SK-N-SH (cell line): ENCODE data around the gene SEMA4D. TPM values are rescaled to one million over a fixed set of nuclear protein-coding genes. Genes with fewer than 3 reads are reported as not detected.

Experiments used
- CTCF ChIA-PET: fragments of 300-600, 350-600 bp; formaldehyde crosslinking; extraction: SDS; loops from one replicate; lab custom pipeline; 2021; lab: Yijun Ruan, JAX
- POLR2A ChIA-PET: fragments of 350-600 bp; sonication (Branson Sonifier 250); formaldehyde crosslinking; extraction: SDS; loops from one replicate; lab custom pipeline; 2020; ENCODE audit warnings: antibody characterized with exemption, inconsistent platforms; lab: Yijun Ruan, JAX
- DNase-seq: peaks from one replicate; pipeline ENCODE4 v3.0.0; 2012
- H2AFZ ChIP-seq: fragments of 200-600 bp; sonication (generic); 2 replicates; pipeline ENCODE4 v1.8.1; 2016; ENCODE audit warnings: antibody characterized with exemption, mild to moderate bottlenecking, low read depth
- H3F3A ChIP-seq: fragments of 200-600 bp; sonication (generic); replicated peaks from 2 replicates; pipeline ENCODE3; 2016; ENCODE audit warnings: antibody characterized with exemption, mild to moderate bottlenecking; ENCODE audit not compliant: insufficient read depth
- H3K27ac ChIP-seq, 2 experiments: fragments of 200-500 bp in 1 of 2; fragments of 200-600 bp in 1 of 2; sonication (Bioruptor generic) in 1 of 2; sonication (generic), shearing (Covaris generic) in 1 of 2; 2 replicates each; pipeline versions ENCODE4 v1.5.1 to v1.6.1; 2014 to 2016; ENCODE audit warnings: low read depth in 2 of 2, inconsistent platforms in 1 of 2, low read length in 1 of 2, mild to moderate bottlenecking in 1 of 2, mixed read lengths in 1 of 2
- H3K27me3 ChIP-seq: fragments of 200-600 bp; sonication (generic), shearing (Covaris generic); 2 replicates; pipeline ENCODE4 v1.6.1; 2016; ENCODE audit warnings: mixed run types; ENCODE audit not compliant: insufficient read depth
- H3K36me3 ChIP-seq, 2 experiments: fragments of 200-500 bp in 1 of 2; fragments of 200-600 bp in 1 of 2; sonication (Bioruptor generic) in 1 of 2; sonication (generic) in 1 of 2; replicated peaks in 1 of 2; 2 replicates each; pipeline versions ENCODE3 to v1.5.1; 2014 to 2016; ENCODE audit warnings: low read length in 1 of 2, mild to moderate bottlenecking in 1 of 2; ENCODE audit not compliant: insufficient read depth in 2 of 2, control insufficient read depth in 1 of 2
- H3K4me1 ChIP-seq, 2 experiments: fragments of 200-500 bp in 1 of 2; fragments of 200-600 bp in 1 of 2; sonication (Bioruptor generic) in 1 of 2; sonication (generic), shearing (Covaris generic) in 1 of 2; 2 replicates each; pipeline versions ENCODE4 v1.5.1 to v1.6.1; 2014 to 2016; ENCODE audit warnings: low read depth in 1 of 2, low read length in 1 of 2, mixed run types in 1 of 2; ENCODE audit not compliant: insufficient read depth in 2 of 2, control insufficient read depth in 1 of 2
- H3K4me2 ChIP-seq: fragments of 200-600 bp; sonication (generic), shearing (Covaris generic); 2 replicates; pipeline ENCODE4 v1.6.1; 2017; ENCODE audit warnings: mixed run types
- H3K4me3 ChIP-seq, 2 experiments: fragments of 200-500 bp in 1 of 2; fragments of 200-600 bp in 1 of 2; sonication (Bioruptor generic) in 1 of 2; sonication (generic), shearing (Covaris generic) in 1 of 2; 2 replicates each; pipeline versions ENCODE4 v1.5.1 to v1.8.1; 2014 to 2016; ENCODE audit warnings: low read depth in 2 of 2, inconsistent platforms in 1 of 2, low read length in 1 of 2, mild to moderate bottlenecking in 1 of 2, mixed read lengths in 1 of 2, moderate library complexity in 1 of 2
- H3K79me2 ChIP-seq: fragments of 200-600 bp; sonication (generic); 2 replicates; pipeline ENCODE4 v1.8.1; 2017; ENCODE audit warnings: mild to moderate bottlenecking; ENCODE audit not compliant: insufficient read depth
- H3K9ac ChIP-seq: fragments of 200-600 bp; sonication (generic); 2 replicates; pipeline ENCODE4 v1.6.1; 2017; ENCODE audit warnings: mixed run types
- H3K9me2 ChIP-seq: fragments of 200-600 bp; sonication (generic); 2 replicates; pipeline ENCODE4 v1.6.1; 2017; ENCODE audit warnings: mixed run types
- H3K9me3 ChIP-seq: fragments of 200-600 bp; sonication (generic); 2 replicates; pipeline ENCODE4 v1.6.1; 2017; ENCODE audit warnings: mixed run types, mild to moderate bottlenecking, moderate library complexity
- H4K20me1 ChIP-seq: fragments of 200-600 bp; sonication (generic); 2 replicates; pipeline ENCODE4 v1.6.1; 2017; ENCODE audit warnings: mild to moderate bottlenecking, mixed run types; ENCODE audit not compliant: insufficient read depth
- ELF1 ChIP-seq: IDR thresholded peaks from 2 replicates; pipeline ENCODE4 v1.4.0; 2012
- EP300 ChIP-seq, 2 experiments: IDR thresholded peaks; 2 replicates each; pipeline versions ENCODE4 v1.4.0 to v1.6.1; 2012; ENCODE audit warnings: borderline replicate concordance in 1 of 2, low read depth in 1 of 2, low read length in 1 of 2
- EZH2phosphoT487 ChIP-seq: fragments of 200-600 bp; sonication (generic); IDR thresholded peaks from 2 replicates; pipeline ENCODE4 v1.6.1; 2017; ENCODE audit warnings: low read depth, mixed run types, mild to moderate bottlenecking, antibody characterized with exemption, moderate library complexity, borderline replicate concordance
- FOSL2 ChIP-seq: IDR thresholded peaks from 2 replicates; pipeline ENCODE4 v1.4.0; 2012; ENCODE audit warnings: low read depth, mild to moderate bottlenecking, moderate library complexity, borderline replicate concordance
- JUND ChIP-seq: IDR thresholded peaks from 2 replicates; pipeline ENCODE4 v1.4.0; 2012
- MXI1 ChIP-seq: IDR thresholded peaks from 2 replicates; pipeline ENCODE4 v1.6.1; 2012; ENCODE audit warnings: mild to moderate bottlenecking, low read depth, low read length, improper control_type of control experiment
- NRF1 ChIP-seq: IDR thresholded peaks from 2 replicates; pipeline ENCODE4 v1.6.1; 2012; ENCODE audit warnings: low read depth, mild to moderate bottlenecking, low read length
- RFX5 ChIP-seq: IDR thresholded peaks from 2 replicates; pipeline ENCODE4 v1.6.1; 2012; ENCODE audit warnings: mild to moderate bottlenecking, improper control_type of control experiment, low read length
- RXRA ChIP-seq: IDR thresholded peaks from 2 replicates; pipeline ENCODE4 v1.4.0; 2012; ENCODE audit warnings: low read depth, mild to moderate bottlenecking, borderline replicate concordance
- SIN3A ChIP-seq: IDR thresholded peaks from 2 replicates; pipeline ENCODE4 v1.6.1; 2012; ENCODE audit warnings: low read depth, mild to moderate bottlenecking, low read length, moderate library complexity, borderline replicate concordance
- SMC3 ChIP-seq: IDR thresholded peaks from 2 replicates; pipeline ENCODE4 v1.6.1; 2012; ENCODE audit warnings: low read depth, low read length, improper control_type of control experiment
- WGBS: methylation state at CpG from one replicate; pipeline ENCODE4 v1.1.6; 2017; ENCODE audit warnings: low lambda C conversion rate; 5-methylcytosine and 5-hydroxymethylcytosine counted together
- polyA plus RNA-seq, 3 experiments: library from polyadenylated mRNA; depleted of rRNA; stranded (reverse); fragments of >200 nt; gene quantifications; 2 replicates each; pipeline ENCODE4 v1.2.3, GENCODE V29; 2012
- TF ChIP-seq, protein P1 (sequence below): fragments of 200-600 bp; sonication (generic); IDR thresholded peaks from 2 replicates; pipeline ENCODE4 v1.6.1; 2017; ENCODE audit warnings: antibody characterized with exemption, mild to moderate bottlenecking, moderate library complexity
- TF ChIP-seq, protein P2 (sequence below): fragments of 150-350 bp; IDR thresholded peaks from 2 replicates; pipeline ENCODE4 v1.6.1; 2017; ENCODE audit warnings: antibody characterized with exemption, low read length, low read depth, borderline replicate concordance
- TF ChIP-seq, protein P3 (sequence below): fragments of 150-350 bp; IDR thresholded peaks from 2 replicates; pipeline ENCODE4 v1.6.1; 2016; ENCODE audit warnings: mild to moderate bottlenecking, low read depth, low read length

Gene SEMA4D
- polyA plus RNA-seq, 1 of the 3 experiments (the other 2 are of a cell fraction), result 4.8 TPM

DNA sequence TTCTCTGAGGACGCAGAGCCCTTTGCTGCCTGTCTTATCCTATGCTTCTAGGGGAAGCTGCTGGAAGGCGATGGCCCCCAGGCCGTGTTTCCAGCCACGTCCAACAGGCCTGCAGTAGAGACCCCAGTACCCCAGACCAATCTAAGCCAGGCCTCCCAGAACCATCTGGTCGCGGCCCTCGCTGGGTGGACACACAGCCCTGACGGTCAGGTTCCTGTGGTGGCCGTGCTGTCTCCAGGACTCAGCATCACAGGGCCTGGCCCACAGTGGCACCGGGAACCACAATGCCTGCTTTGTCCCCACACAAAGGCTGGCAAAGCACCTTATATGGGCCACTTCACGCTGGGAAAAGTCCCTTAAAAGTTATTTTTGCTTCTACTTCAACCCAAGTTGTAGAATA lies 44.5 kb downstream of the SEMA4D start:
- WGBS, result 96% methylated on average over 6 of the region's 11 CpGs
- CTCF ChIA-PET, result interaction anchor here (0.9 to 1.3 kb wide), 2 partner anchors 8 to 39 kb away, joined by 3 to 4 read pairs; no protein-coding TSS in a partner anchor
- no peak for DNase-seq
- H3K9ac ChIP-seq, result no peak overlapping the region
- no peaks in the 10 kb centered on the region for H3K79me2 ChIP-seq
- H3K9me2 ChIP-seq, result no peaks in the 10 kb centered on the region
- POLR2A ChIA-PET, result interaction anchor here (0.6 kb wide), 1 partner anchor 43 kb away, joined by 3 read pairs; no protein-coding TSS in a partner anchor
- no peak overlapping the region for H3K4me3 ChIP-seq
- TF ChIP-seq SIN3A (no peak), RXRA (no peak), ELF1 (no peak), NRF1 (no peak), SMC3 (no peak), RFX5 (no peak), FOSL2 (no peak), EP300 (IDR thresholded peaks at IDR 0.05; ENCODE audit: borderline replicate concordance in 1 of 2, low read depth in 1 of 2, low read length in 1 of 2) (no peak), JUND (no peak), MXI1 (no peak), EZH2phosphoT487 (no peak)
- TF ChIP-seq, protein P1, sequence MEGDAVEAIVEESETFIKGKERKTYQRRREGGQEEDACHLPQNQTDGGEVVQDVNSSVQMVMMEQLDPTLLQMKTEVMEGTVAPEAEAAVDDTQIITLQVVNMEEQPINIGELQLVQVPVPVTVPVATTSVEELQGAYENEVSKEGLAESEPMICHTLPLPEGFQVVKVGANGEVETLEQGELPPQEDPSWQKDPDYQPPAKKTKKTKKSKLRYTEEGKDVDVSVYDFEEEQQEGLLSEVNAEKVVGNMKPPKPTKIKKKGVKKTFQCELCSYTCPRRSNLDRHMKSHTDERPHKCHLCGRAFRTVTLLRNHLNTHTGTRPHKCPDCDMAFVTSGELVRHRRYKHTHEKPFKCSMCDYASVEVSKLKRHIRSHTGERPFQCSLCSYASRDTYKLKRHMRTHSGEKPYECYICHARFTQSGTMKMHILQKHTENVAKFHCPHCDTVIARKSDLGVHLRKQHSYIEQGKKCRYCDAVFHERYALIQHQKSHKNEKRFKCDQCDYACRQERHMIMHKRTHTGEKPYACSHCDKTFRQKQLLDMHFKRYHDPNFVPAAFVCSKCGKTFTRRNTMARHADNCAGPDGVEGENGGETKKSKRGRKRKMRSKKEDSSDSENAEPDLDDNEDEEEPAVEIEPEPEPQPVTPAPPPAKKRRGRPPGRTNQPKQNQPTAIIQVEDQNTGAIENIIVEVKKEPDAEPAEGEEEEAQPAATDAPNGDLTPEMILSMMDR, result no peak
- TF ChIP-seq, protein P2, sequence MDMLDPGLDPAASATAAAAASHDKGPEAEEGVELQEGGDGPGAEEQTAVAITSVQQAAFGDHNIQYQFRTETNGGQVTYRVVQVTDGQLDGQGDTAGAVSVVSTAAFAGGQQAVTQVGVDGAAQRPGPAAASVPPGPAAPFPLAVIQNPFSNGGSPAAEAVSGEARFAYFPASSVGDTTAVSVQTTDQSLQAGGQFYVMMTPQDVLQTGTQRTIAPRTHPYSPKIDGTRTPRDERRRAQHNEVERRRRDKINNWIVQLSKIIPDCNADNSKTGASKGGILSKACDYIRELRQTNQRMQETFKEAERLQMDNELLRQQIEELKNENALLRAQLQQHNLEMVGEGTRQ, result no peak
- TF ChIP-seq, protein P3, sequence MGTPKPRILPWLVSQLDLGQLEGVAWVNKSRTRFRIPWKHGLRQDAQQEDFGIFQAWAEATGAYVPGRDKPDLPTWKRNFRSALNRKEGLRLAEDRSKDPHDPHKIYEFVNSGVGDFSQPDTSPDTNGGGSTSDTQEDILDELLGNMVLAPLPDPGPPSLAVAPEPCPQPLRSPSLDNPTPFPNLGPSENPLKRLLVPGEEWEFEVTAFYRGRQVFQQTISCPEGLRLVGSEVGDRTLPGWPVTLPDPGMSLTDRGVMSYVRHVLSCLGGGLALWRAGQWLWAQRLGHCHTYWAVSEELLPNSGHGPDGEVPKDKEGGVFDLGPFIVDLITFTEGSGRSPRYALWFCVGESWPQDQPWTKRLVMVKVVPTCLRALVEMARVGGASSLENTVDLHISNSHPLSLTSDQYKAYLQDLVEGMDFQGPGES, result no peak
- TF ChIP-seq, all 33 proteins: peak for 0
- H3K36me3 ChIP-seq, result no peaks in the 10 kb centered on the region
- H2AFZ ChIP-seq, result no peak overlapping the region
- no peaks in the 10 kb centered on the region for H3K27me3 ChIP-seq
- H4K20me1 ChIP-seq, result no peaks in the 10 kb centered on the region
- peak overlapping the region in 1 of 2 experiments; percentile 77; a peak in 2 of 4 replicates for H3K27ac ChIP-seq
- H3K4me1 ChIP-seq, result peaks cover 0 to 29% of the 10 kb centered on the region in 2 experiments; a peak in 1 of 4 replicates
- H3K9me3 ChIP-seq, result no peaks in the 10 kb centered on the region
- no peaks in the 10 kb centered on the region for H3F3A ChIP-seq
- no peak overlapping the region for H3K4me2 ChIP-seq
